H1 (cell line): ENCODE data around the gene AMBN. TPM values are rescaled to one million over a fixed set of nuclear protein-coding genes. Genes with fewer than 3 reads are reported as not detected.
A peak's percentile ranks its signal among the peaks of the same experiment; 100 is the strongest.

ENCODE experiments used
- CTCF ChIA-PET: fragments of 300-600 bp; sonication (Branson Sonifier 250); formaldehyde crosslinking; loops from one replicate; lab custom pipeline; 2021; ENCODE audit not compliant: partially characterized antibody; lab: Charles Lee
- POLR2A ChIA-PET: fragments of 300-600 bp; sonication (Branson Sonifier 250); formaldehyde crosslinking; loops from one replicate; lab custom pipeline; 2021; ENCODE audit warnings: inconsistent platforms; ENCODE audit not compliant: partially characterized antibody; lab: Charles Lee
- DNase-seq, 2 experiments: peaks; one replicate each; pipeline versions ENCODE4 v3.0.0 to v3.0.0-alpha.2; 2010 to 2022; ENCODE audit warnings: low spot score in 2 of 2, low read depth in 1 of 2, mixed read lengths in 1 of 2
- FAIRE-seq: peaks from 2 replicates; lab custom pipeline; 2011; peaks lifted over from hg19 to GRCh38; lab: Jason Lieb, UNC
- H2AFZ ChIP-seq: 2 replicates; pipeline ENCODE4 v1.8.1; 2012; ENCODE audit warnings: low read length, inconsistent platforms
- H2AK5ac ChIP-seq: 2 replicates; pipeline ENCODE4 v1.6.1; 2013; ENCODE audit warnings: low read depth, low read length
- H2BK120ac ChIP-seq: replicated peaks from 2 replicates; pipeline ENCODE3; 2013; ENCODE audit warnings: low read depth, low read length, inconsistent platforms
- H2BK12ac ChIP-seq: 2 replicates; pipeline ENCODE4 v1.6.1; 2013; ENCODE audit warnings: low read depth, low read length
- H2BK15ac ChIP-seq: 2 replicates; pipeline ENCODE4 v1.6.1; 2013; ENCODE audit warnings: low read length
- H2BK20ac ChIP-seq: 2 replicates; pipeline ENCODE4 v1.6.1; 2013; ENCODE audit warnings: low read length
- H2BK5ac ChIP-seq: 2 replicates; pipeline ENCODE4 v1.6.1; 2013; ENCODE audit warnings: low read depth, low read length
- H3K14ac ChIP-seq: 2 replicates; pipeline ENCODE4 v1.6.1; 2013; ENCODE audit warnings: inconsistent platforms; ENCODE audit not compliant: insufficient read length
- H3K18ac ChIP-seq: 2 replicates; pipeline ENCODE4 v1.6.1; 2013; ENCODE audit warnings: low read length; ENCODE audit errors: extremely low read depth
- H3K23ac ChIP-seq: 2 replicates; pipeline ENCODE4 v1.6.1; 2013; ENCODE audit warnings: inconsistent platforms; ENCODE audit not compliant: insufficient read length
- H3K23me2 ChIP-seq: 2 replicates; pipeline ENCODE4 v1.6.1; 2013; ENCODE audit warnings: low read depth, low read length
- H3K27ac ChIP-seq: 2 replicates; pipeline ENCODE4 v1.6.1; 2011; ENCODE audit warnings: low read depth, low read length, inconsistent platforms
- H3K27me3 ChIP-seq, 4 experiments: replicated peaks in 1 of 4; 1 replicate in 1 of 4; 2 replicates in 3 of 4; pipeline versions ENCODE4 v1.6.1 to v1.8.1; 2011 to 2013; ENCODE audit warnings: low read length in 3 of 4, mild to moderate bottlenecking in 3 of 4, inconsistent platforms in 2 of 4, mixed read lengths in 2 of 4, moderate library complexity in 1 of 4; ENCODE audit not compliant: control insufficient read depth in 3 of 4, insufficient read depth in 3 of 4; ENCODE audit errors: extremely low read depth in 1 of 4
- H3K36me3 ChIP-seq, 4 experiments: 2 replicates each; pipeline versions ENCODE4 v1.6.1 to v1.8.1; 2011 to 2013; ENCODE audit warnings: mild to moderate bottlenecking in 4 of 4, low read length in 3 of 4, moderate library complexity in 2 of 4, control low read depth in 1 of 4, inconsistent platforms in 1 of 4; ENCODE audit not compliant: insufficient read depth in 4 of 4, control insufficient read depth in 2 of 4
- H3K4ac ChIP-seq: replicated peaks from 2 replicates; pipeline ENCODE3; 2013; ENCODE audit warnings: low read length, low read depth, mixed read lengths, inconsistent platforms; ENCODE audit not compliant: insufficient read length
- H3K4me1 ChIP-seq, 4 experiments: replicated peaks in 1 of 4; 1 replicate in 1 of 4; 2 replicates in 3 of 4; pipeline versions ENCODE4 v1.6.1 to v1.8.1; 2011 to 2013; ENCODE audit warnings: low read length in 3 of 4, inconsistent platforms in 2 of 4, mixed read lengths in 1 of 4; ENCODE audit not compliant: insufficient read depth in 4 of 4, control insufficient read depth in 3 of 4
- H3K4me2 ChIP-seq, 2 experiments: 2 replicates each; pipeline versions ENCODE4 v1.6.1 to v1.8.1; 2011 to 2013; ENCODE audit warnings: low read depth in 2 of 2, low read length in 2 of 2, control low read depth in 1 of 2, inconsistent platforms in 1 of 2, mild to moderate bottlenecking in 1 of 2; ENCODE audit not compliant: insufficient read depth in 1 of 2
- H3K4me3 ChIP-seq, 4 experiments: fragments of 200-600, 300-600 bp in 1 of 4; sonication (generic), shearing (Covaris generic), sonication (Bioruptor Twin) in 1 of 4; 2 replicates each; pipeline versions ENCODE4 v1.5.1 to v1.8.1; 2011 to 2016; ENCODE audit warnings: low read length in 4 of 4, low read depth in 3 of 4, control low read depth in 2 of 4, inconsistent platforms in 2 of 4, mild to moderate bottlenecking in 2 of 4, mixed read lengths in 1 of 4, moderate library complexity in 1 of 4; ENCODE audit not compliant: insufficient read depth in 2 of 4; ENCODE audit errors: extremely low read depth in 1 of 4
- H3K56ac ChIP-seq: replicated peaks from 2 replicates; pipeline ENCODE3; 2013; ENCODE audit warnings: low read depth, mild to moderate bottlenecking, mixed read lengths, low read length, inconsistent platforms; ENCODE audit not compliant: insufficient read length
- H3K79me1 ChIP-seq: 2 replicates; pipeline ENCODE4 v1.6.1; 2013; ENCODE audit warnings: low read depth, low read length, control low read depth
- H3K79me2 ChIP-seq, 2 experiments: 2 replicates each; pipeline versions ENCODE4 v1.6.1 to v1.8.1; 2012 to 2013; ENCODE audit warnings: low read length in 2 of 2, mild to moderate bottlenecking in 2 of 2, inconsistent platforms in 1 of 2; ENCODE audit not compliant: insufficient read depth in 2 of 2, control insufficient read depth in 1 of 2
- H3K9ac ChIP-seq, 4 experiments: replicated peaks in 1 of 4; 1 replicate in 1 of 4; 2 replicates in 3 of 4; pipeline versions ENCODE4 v1.6.1 to v1.8.1; 2011 to 2013; ENCODE audit warnings: low read depth in 3 of 4, low read length in 3 of 4, control low read depth in 2 of 4, mild to moderate bottlenecking in 2 of 4, moderate library complexity in 2 of 4, inconsistent platforms in 1 of 4; ENCODE audit errors: extremely low read depth in 1 of 4
- H3K9me3 ChIP-seq, 2 experiments: 2 replicates each; pipeline versions ENCODE4 v1.6.1 to v1.8.1; 2012 to 2013; ENCODE audit warnings: mild to moderate bottlenecking in 2 of 2, moderate library complexity in 2 of 2, control low read depth in 1 of 2, inconsistent platforms in 1 of 2, low read depth in 1 of 2, low read length in 1 of 2, mixed read lengths in 1 of 2; ENCODE audit not compliant: insufficient read depth in 2 of 2
- H4K20me1 ChIP-seq, 2 experiments: replicated peaks in 1 of 2; 2 replicates each; pipeline versions ENCODE3 to v1.8.1; 2011 to 2013; ENCODE audit warnings: inconsistent platforms in 2 of 2, low read length in 2 of 2, mild to moderate bottlenecking in 1 of 2; ENCODE audit not compliant: insufficient read depth in 2 of 2, control insufficient read depth in 1 of 2
- H4K5ac ChIP-seq: 2 replicates; pipeline ENCODE4 v1.6.1; 2013; ENCODE audit warnings: low read length, low read depth, mixed read lengths, inconsistent platforms; ENCODE audit not compliant: insufficient read length
- H4K8ac ChIP-seq: 2 replicates; pipeline ENCODE4 v1.8.0; 2013; ENCODE audit warnings: mild to moderate bottlenecking, moderate library complexity, low read length, inconsistent platforms; ENCODE audit not compliant: insufficient read depth; ENCODE audit errors: extremely low read depth
- H4K91ac ChIP-seq: replicated peaks from 2 replicates; pipeline ENCODE3; 2013; ENCODE audit warnings: low read length, mixed read lengths, inconsistent platforms; ENCODE audit not compliant: insufficient read length
- CBX5 ChIP-seq: fragments of 300-800, 300-1000 bp; sonication (generic); IDR thresholded peaks from 2 replicates; pipeline ENCODE4 v1.7.1; 2016; ENCODE audit warnings: antibody characterized with exemption, low read length, low read depth
- EZH2 ChIP-seq: fragments of 200-600 bp; sonication (generic); IDR thresholded peaks from 2 replicates; pipeline ENCODE4 v1.7.1; 2012; ENCODE audit warnings: low read depth, mild to moderate bottlenecking, moderate library complexity, low read length, inconsistent platforms; ENCODE audit not compliant: severe bottlenecking
- POLR2AphosphoS5 ChIP-seq: IDR thresholded peaks from 2 replicates; pipeline ENCODE4 v1.6.1; 2011; ENCODE audit warnings: low read depth, low read length
- RXRA ChIP-seq: IDR thresholded peaks from 2 replicates; pipeline ENCODE4 v1.6.1; 2011; ENCODE audit warnings: low read depth, mild to moderate bottlenecking, low read length, moderate library complexity; ENCODE audit not compliant: insufficient read depth
- SAP30 ChIP-seq: fragments of 300-600 bp; sonication (generic); IDR thresholded peaks from 2 replicates; pipeline ENCODE4 v1.7.1; 2012; ENCODE audit warnings: low read length, moderate library complexity, mild to moderate bottlenecking, inconsistent platforms; ENCODE audit not compliant: insufficient read depth, insufficient replicate concordance
- SIN3A ChIP-seq, 2 experiments: IDR thresholded peaks in 1 of 2; conservative IDR thresholded peaks in 1 of 2; 2 replicates each; pipeline ENCODE4 v1.6.1; 2011 to 2012; ENCODE audit warnings: low read length in 2 of 2, improper control_type of control experiment in 1 of 2, low read depth in 1 of 2, mild to moderate bottlenecking in 1 of 2
- SIRT6 ChIP-seq: IDR thresholded peaks from one replicate; pipeline ENCODE4 v1.7.1; 2012; ENCODE audit warnings: low read length, inconsistent platforms
- SP2 ChIP-seq: IDR thresholded peaks from 2 replicates; pipeline ENCODE4 v1.6.1; 2012; ENCODE audit warnings: mild to moderate bottlenecking, low read length, inconsistent platforms
- TEAD4 ChIP-seq: IDR thresholded peaks from 2 replicates; pipeline ENCODE4 v1.6.1; 2012; ENCODE audit warnings: low read depth, low read length, inconsistent platforms, mixed read lengths
- WGBS, 2 experiments: shearing (Covaris generic) in 1 of 2; methylation state at CpG; one replicate each; pipeline versions ENCODE4 v1.1.6 to v1.1.7; 2013 to 2015; ENCODE audit warnings: low lambda C conversion rate in 2 of 2, mixed read lengths in 2 of 2, inconsistent platforms in 1 of 2, low coverage in 1 of 2, missing lambda C conversion rate in 1 of 2; ENCODE audit not compliant: insufficient replicate concordance in 2 of 2, insufficient coverage in 1 of 2, insufficient read length in 1 of 2; ENCODE audit errors: extremely low coverage in 1 of 2, missing lambda C conversion rate in 1 of 2; 5-methylcytosine and 5-hydroxymethylcytosine counted together
- polyA plus RNA-seq, 7 experiments: library from polyadenylated mRNA; depleted of rRNA in 3 of 7; stranded (reverse) in 5 of 7; unstranded in 2 of 7; fragments of >200 nt in 5 of 7; fragments of 200-250 nt in 2 of 7; gene quantifications; 1 replicate in 5 of 7; 2 replicates in 1 of 7; 4 replicates in 1 of 7; pipeline versions ENCODE4 v1.2.1 to v1.2.3, GENCODE V29; 2011 to 2013; ENCODE audit warnings: missing spikeins in 2 of 7, mixed read lengths in 2 of 7
- total RNA-seq: library from RNA; stranded (reverse); fragmentation: NEBNext Ultra II Directional; extraction: Animal tissue kit (Norgen Biotek cat#: 25700); gene quantifications from 2 replicates; pipeline ENCODE4 v1.2.1, GENCODE V29; 2021

AMBN gene
- total and polyA plus RNA-seq, 2 of the 8 experiments (the other 6 are each of a cell fraction or from before 2014, with no cell fraction given) = not detected

DNA sequence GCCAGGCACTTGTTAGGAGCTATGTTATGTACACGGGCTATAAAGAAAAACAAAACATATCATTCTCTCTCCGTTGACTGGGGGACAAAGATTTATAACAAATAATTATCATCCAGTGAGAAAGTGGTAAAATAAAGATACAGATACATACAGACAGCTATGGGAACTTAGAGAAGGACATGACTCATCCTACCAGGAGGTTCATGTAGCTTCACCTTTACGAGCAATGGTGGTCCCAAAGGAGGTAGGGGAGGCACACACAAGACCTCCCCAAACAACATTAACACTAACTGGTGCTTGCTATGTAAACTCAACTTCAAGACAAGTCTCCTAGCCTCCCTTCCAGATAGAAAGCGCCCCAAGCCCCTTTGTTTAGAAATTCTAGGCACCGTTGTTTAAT is 8.9 kb downstream of the AMBN start:
- no peak overlapping the region for H2BK12ac ChIP-seq
- H2AFZ ChIP-seq = peak overlapping the region; percentile 73; the same call in 1 of the 2 replicates
- H3K23me2 ChIP-seq = no peaks in the 10 kb centered on the region; the same call in 1 of the 2 replicates
- no peak overlapping the region for H4K5ac ChIP-seq
- H2BK20ac ChIP-seq = no peak overlapping the region
- H3K4me2 ChIP-seq = no peak overlapping the region
- CTCF ChIA-PET = interaction anchor here (0.6 to 1.7 kb wide), 11 partner anchors 9 to 1109 kb away, joined by 3 to 6 read pairs (median 3); no protein-coding TSS in a partner anchor
- no peak overlapping the region for H2AK5ac ChIP-seq
- WGBS, 2 experiments = 60% methylated on average over 5 of the region's 5 CpGs; no CpG with 5 or more reads in 1 of the 2 experiments
- no peak overlapping the region for H3K4ac ChIP-seq
- no peaks in the 10 kb centered on the region for H3K79me2 ChIP-seq
- H3K18ac ChIP-seq = no peak overlapping the region
- H4K20me1 ChIP-seq = no peaks in the 10 kb centered on the region
- H3K27ac ChIP-seq = no peak overlapping the region
- no peaks in the 10 kb centered on the region for H3K79me1 ChIP-seq
- H4K8ac ChIP-seq = no peak overlapping the region
- H3K27me3 ChIP-seq = no peaks in the 10 kb centered on the region
- no peak for FAIRE-seq
- H3K4me1 ChIP-seq = no peaks in the 10 kb centered on the region
- no peak overlapping the region for H2BK5ac ChIP-seq
- POLR2A ChIA-PET = interaction anchor here (0.5 kb wide), 1 partner anchor 75 kb away, joined by 3 read pairs; no protein-coding TSS in a partner anchor
- no peak for DNase-seq
- H2BK120ac ChIP-seq = no peak overlapping the region
- H3K14ac ChIP-seq = no peak overlapping the region
- no peak overlapping the region for H2BK15ac ChIP-seq
- no peak for TF ChIP-seq SIRT6
- TF ChIP-seq RXRA = no peak
- no peak for TF ChIP-seq SAP30
- no peak for TF ChIP-seq CBX5
- no peak for TF ChIP-seq SIN3A (conservative IDR thresholded peaks at IDR 0.05 in 1 of 2, IDR thresholded peaks at IDR 0.05 in 1 of 2; ENCODE audit: low read depth in 1 of 2, low read length in 2 of 2)
- no peak for TF ChIP-seq POLR2AphosphoS5
- TF ChIP-seq TEAD4 = no peak
- no peak for TF ChIP-seq SP2
- TF ChIP-seq EZH2 = no peak
- H3K36me3 ChIP-seq = no peaks in the 10 kb centered on the region
- no peaks in the 10 kb centered on the region for H3K9me3 ChIP-seq
- H3K9ac ChIP-seq = no peak overlapping the region
- H3K56ac ChIP-seq = no peak overlapping the region
- H3K4me3 ChIP-seq = no peak overlapping the region
- no peak overlapping the region for H3K23ac ChIP-seq
- H4K91ac ChIP-seq = no peak overlapping the region
